GM23338 (cell line): ENCODE data around the gene ADCK2. TPM values are rescaled to one million over a fixed set of nuclear protein-coding genes. Genes with fewer than 3 reads are reported as not detected.

Source experiments
- ATAC-seq: fragments of 200-7000 bp; cut with Tn5 transposase; 3 replicates; pipeline ENCODE4 v1.9.1; 2020
- DNase-seq: peaks from one replicate; pipeline ENCODE4 v3.0.0-alpha.2; 2015; ENCODE audit warnings: low spot score
- H2AFZ ChIP-seq: fragments of 200-600 bp; sonication (generic); 2 replicates; pipeline ENCODE4 v1.8.0; 2016; ENCODE audit warnings: antibody characterized with exemption, mild to moderate bottlenecking, moderate library complexity
- H3F3A ChIP-seq: fragments of 200-600 bp; sonication (generic); replicated peaks from 2 replicates; pipeline ENCODE4 v1.8.0; 2017; ENCODE audit warnings: antibody characterized with exemption, mixed run types, low read depth
- H3K27ac ChIP-seq: fragments of 200-600 bp; sonication (generic); 2 replicates; pipeline ENCODE4 v1.6.1; 2016; ENCODE audit warnings: low read depth
- H3K27me3 ChIP-seq: fragments of 200-600 bp; sonication (generic); 2 replicates; pipeline ENCODE4 v1.8.0; 2016; ENCODE audit warnings: mild to moderate bottlenecking, mixed run types, moderate library complexity; ENCODE audit not compliant: insufficient read depth
- H3K36me3 ChIP-seq: fragments of 200-600 bp; sonication (generic); 2 replicates; pipeline ENCODE4 v1.8.0; 2016; ENCODE audit warnings: mild to moderate bottlenecking; ENCODE audit not compliant: insufficient read depth
- H3K4me1 ChIP-seq: fragments of 200-600 bp; sonication (generic); 2 replicates; pipeline ENCODE4 v1.8.0; 2016; ENCODE audit warnings: mild to moderate bottlenecking, moderate library complexity; ENCODE audit not compliant: insufficient read depth
- H3K4me2 ChIP-seq: fragments of 200-600 bp; sonication (generic); 2 replicates; pipeline ENCODE4 v1.7.1; 2017; ENCODE audit warnings: mixed run types
- H3K4me3 ChIP-seq: fragments of 200-600 bp; sonication (generic); 2 replicates; pipeline ENCODE4 v1.6.1; 2016; ENCODE audit warnings: mixed run types
- H3K79me2 ChIP-seq: fragments of 200-600 bp; sonication (generic); replicated peaks from 2 replicates; pipeline ENCODE4 v1.8.0; 2017; ENCODE audit warnings: mild to moderate bottlenecking; ENCODE audit not compliant: insufficient read depth
- H3K9me2 ChIP-seq: fragments of 200-600 bp; sonication (generic); 2 replicates; pipeline ENCODE4 v1.8.0; 2017; ENCODE audit not compliant: insufficient read depth
- H4K20me1 ChIP-seq: fragments of 200-600 bp; sonication (generic); replicated peaks from 2 replicates; pipeline ENCODE4 v1.8.0; 2017; ENCODE audit warnings: mild to moderate bottlenecking; ENCODE audit not compliant: insufficient read depth
- H3K27ac Mint-ChIP-seq: 2 replicates; pipeline ENCODE4 v1.8.0; 2020; ENCODE audit warnings: inconsistent platforms, mild to moderate bottlenecking, moderate library complexity, mixed read lengths
- H3K27me3 Mint-ChIP-seq: 3 replicates; pipeline ENCODE4 v1.8.0; 2022; ENCODE audit warnings: low read depth, mild to moderate bottlenecking, moderate library complexity, mixed read lengths, inconsistent platforms; ENCODE audit not compliant: insufficient read depth, poor library complexity
- H3K36me3 Mint-ChIP-seq: 3 replicates; pipeline ENCODE4 v1.8.0; 2021; ENCODE audit warnings: low read depth, mild to moderate bottlenecking, inconsistent platforms, moderate library complexity, mixed read lengths
- H3K4me1 Mint-ChIP-seq: 3 replicates; pipeline ENCODE4 v1.8.0; 2020; ENCODE audit warnings: mild to moderate bottlenecking, inconsistent platforms, mixed read lengths
- H3K4me3 Mint-ChIP-seq: 3 replicates; pipeline ENCODE4 v1.8.0; 2021; ENCODE audit warnings: moderate library complexity, mild to moderate bottlenecking, inconsistent platforms, mixed read lengths
- H3K9me3 Mint-ChIP-seq: 3 replicates; pipeline ENCODE4 v1.8.0; 2020; ENCODE audit warnings: moderate library complexity, mild to moderate bottlenecking, inconsistent platforms, mixed read lengths
- CREB1 ChIP-seq: fragments of 250-450 bp; sonication (Bioruptor Pico); IDR thresholded peaks from 2 replicates; pipeline ENCODE4 v1.5.0; 2020; ENCODE audit warnings: low read depth, mild to moderate bottlenecking, moderate library complexity
- CTCF ChIP-seq, 2 experiments: fragments of 200-600 bp in 1 of 2; sonication (generic) in 1 of 2; conservative IDR thresholded peaks; 2 replicates each; pipeline versions ENCODE4 v1.5.1 to v1.6.1; 2016 to 2017; ENCODE audit warnings: antibody characterized with exemption in 2 of 2, low read depth in 2 of 2, mild to moderate bottlenecking in 2 of 2, moderate library complexity in 1 of 2
- EZH2 ChIP-seq: fragments of 200-600 bp; sonication (generic); IDR thresholded peaks from one replicate; pipeline ENCODE4 v1.8.0; 2017; ENCODE audit warnings: antibody characterized with exemption, mild to moderate bottlenecking, low read depth; ENCODE audit not compliant: unreplicated experiment
- NANOG ChIP-seq: IDR thresholded peaks from 2 replicates; pipeline ENCODE4 v1.6.1; 2016; ENCODE audit warnings: antibody characterized with exemption, borderline replicate concordance
- STAT1 ChIP-seq: IDR thresholded peaks from one replicate; pipeline ENCODE4 v1.6.1; 2016; ENCODE audit warnings: antibody characterized with exemption; ENCODE audit not compliant: unreplicated experiment
- polyA plus RNA-seq: library from polyadenylated mRNA; unstranded; fragments of >200 nt; fragmentation: Nextera tagmentation; extraction: Ambion mirVana; gene quantifications from 2 replicates; pipeline ENCODE4 v1.2.1, GENCODE V29; 2016
- total RNA-seq: library from RNA; depleted of rRNA; stranded (reverse); fragments of >200 nt; shearing (Covaris generic); gene quantifications from 2 replicates; pipeline ENCODE4 v1.2.3, GENCODE V29; 2014
- TF ChIP-seq, protein P1 (sequence below): fragments of 250-450 bp; sonication (Bioruptor Pico); IDR thresholded peaks from 2 replicates; pipeline ENCODE4 v1.5.0; 2020; ENCODE audit warnings: mild to moderate bottlenecking, moderate library complexity
- TF ChIP-seq, protein P2 (sequence below): IDR thresholded peaks from one replicate; pipeline ENCODE4 v1.6.1; 2018; ENCODE audit warnings: antibody characterized with exemption; ENCODE audit not compliant: unreplicated experiment

Gene ADCK2
- total and polyA plus RNA-seq, 2 experiments from 2014 or later = 4.7 to 14.4 TPM

- Mint-ChIP-seq H3K4me1 (peaks cover 10% of the 10 kb centered on the region; the same call in 2 of the 3 replicates), H3K36me3 (peaks cover 11% of the 10 kb centered on the region; the same call in 2 of the 3 replicates)
Measured at GRCh38 chr7:140744005-140744404, 71.3 kb downstream of the ADCK2 start.

More at GRCh38 chr7:140744005-140744404, 71.3 kb downstream of the ADCK2 start:
- no peak overlapping the region for H3K4me3 Mint-ChIP-seq
- Histone ChIP-seq H3K36me3 (no peaks in the 10 kb centered on the region), H3K9me2 (no peaks in the 10 kb centered on the region), H4K20me1 (no peaks in the 10 kb centered on the region), H3K27ac (no peak overlapping the region), H2AFZ (no peak overlapping the region), H3K79me2 (no peaks in the 10 kb centered on the region), H3K27me3 (no peaks in the 10 kb centered on the region), H3K4me1 (peaks cover 9% of the 10 kb centered on the region; the same call in 1 of the 2 replicates), H3K4me3 (no peak overlapping the region), H3F3A (no peaks in the 10 kb centered on the region), H3K4me2 (no peak overlapping the region)
- no peak overlapping the region for H3K27ac Mint-ChIP-seq
- ATAC-seq (no peak), DNase-seq (no peak)
- TF ChIP-seq, protein P1, sequence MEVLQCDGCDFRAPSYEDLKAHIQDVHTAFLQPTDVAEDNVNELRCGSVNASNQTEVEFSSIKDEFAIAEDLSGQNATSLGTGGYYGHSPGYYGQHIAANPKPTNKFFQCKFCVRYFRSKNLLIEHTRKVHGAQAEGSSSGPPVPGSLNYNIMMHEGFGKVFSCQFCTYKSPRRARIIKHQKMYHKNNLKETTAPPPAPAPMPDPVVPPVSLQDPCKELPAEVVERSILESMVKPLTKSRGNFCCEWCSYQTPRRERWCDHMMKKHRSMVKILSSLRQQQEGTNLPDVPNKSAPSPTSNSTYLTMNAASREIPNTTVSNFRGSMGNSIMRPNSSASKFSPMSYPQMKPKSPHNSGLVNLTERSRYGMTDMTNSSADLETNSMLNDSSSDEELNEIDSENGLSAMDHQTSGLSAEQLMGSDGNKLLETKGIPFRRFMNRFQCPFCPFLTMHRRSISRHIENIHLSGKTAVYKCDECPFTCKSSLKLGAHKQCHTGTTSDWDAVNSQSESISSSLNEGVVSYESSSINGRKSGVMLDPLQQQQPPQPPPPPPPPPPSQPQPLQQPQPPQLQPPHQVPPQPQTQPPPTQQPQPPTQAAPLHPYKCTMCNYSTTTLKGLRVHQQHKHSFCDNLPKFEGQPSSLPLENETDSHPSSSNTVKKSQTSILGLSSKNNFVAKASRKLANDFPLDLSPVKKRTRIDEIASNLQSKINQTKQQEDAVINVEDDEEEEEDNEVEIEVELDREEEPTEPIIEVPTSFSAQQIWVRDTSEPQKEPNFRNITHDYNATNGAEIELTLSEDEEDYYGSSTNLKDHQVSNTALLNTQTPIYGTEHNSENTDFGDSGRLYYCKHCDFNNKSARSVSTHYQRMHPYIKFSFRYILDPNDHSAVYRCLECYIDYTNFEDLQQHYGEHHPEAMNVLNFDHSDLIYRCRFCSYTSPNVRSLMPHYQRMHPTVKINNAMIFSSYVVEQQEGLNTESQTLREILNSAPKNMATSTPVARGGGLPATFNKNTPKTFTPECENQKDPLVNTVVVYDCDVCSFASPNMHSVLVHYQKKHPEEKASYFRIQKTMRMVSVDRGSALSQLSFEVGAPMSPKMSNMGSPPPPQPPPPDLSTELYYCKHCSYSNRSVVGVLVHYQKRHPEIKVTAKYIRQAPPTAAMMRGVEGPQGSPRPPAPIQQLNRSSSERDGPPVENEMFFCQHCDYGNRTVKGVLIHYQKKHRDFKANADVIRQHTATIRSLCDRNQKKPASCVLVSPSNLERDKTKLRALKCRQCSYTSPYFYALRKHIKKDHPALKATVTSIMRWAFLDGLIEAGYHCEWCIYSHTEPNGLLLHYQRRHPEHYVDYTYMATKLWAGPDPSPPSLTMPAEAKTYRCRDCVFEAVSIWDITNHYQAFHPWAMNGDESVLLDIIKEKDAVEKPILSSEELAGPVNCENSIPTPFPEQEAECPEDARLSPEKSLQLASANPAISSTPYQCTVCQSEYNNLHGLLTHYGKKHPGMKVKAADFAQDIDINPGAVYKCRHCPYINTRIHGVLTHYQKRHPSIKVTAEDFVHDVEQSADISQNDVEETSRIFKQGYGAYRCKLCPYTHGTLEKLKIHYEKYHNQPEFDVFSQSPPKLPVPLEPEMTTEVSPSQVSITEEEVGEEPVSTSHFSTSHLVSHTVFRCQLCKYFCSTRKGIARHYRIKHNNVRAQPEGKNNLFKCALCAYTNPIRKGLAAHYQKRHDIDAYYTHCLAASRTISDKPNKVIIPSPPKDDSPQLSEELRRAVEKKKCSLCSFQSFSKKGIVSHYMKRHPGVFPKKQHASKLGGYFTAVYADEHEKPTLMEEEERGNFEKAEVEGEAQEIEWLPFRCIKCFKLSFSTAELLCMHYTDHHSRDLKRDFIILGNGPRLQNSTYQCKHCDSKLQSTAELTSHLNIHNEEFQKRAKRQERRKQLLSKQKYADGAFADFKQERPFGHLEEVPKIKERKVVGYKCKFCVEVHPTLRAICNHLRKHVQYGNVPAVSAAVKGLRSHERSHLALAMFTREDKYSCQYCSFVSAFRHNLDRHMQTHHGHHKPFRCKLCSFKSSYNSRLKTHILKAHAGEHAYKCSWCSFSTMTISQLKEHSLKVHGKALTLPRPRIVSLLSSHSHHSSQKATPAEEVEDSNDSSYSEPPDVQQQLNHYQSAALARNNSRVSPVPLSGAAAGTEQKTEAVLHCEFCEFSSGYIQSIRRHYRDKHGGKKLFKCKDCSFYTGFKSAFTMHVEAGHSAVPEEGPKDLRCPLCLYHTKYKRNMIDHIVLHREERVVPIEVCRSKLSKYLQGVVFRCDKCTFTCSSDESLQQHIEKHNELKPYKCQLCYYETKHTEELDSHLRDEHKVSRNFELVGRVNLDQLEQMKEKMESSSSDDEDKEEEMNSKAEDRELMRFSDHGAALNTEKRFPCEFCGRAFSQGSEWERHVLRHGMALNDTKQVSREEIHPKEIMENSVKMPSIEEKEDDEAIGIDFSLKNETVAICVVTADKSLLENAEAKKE (CRISPR knock-in tag) = no peak
- TF ChIP-seq EZH2 (no peak), CREB1 (CRISPR knock-in tag) (no peak), CTCF (conservative IDR thresholded peaks at IDR 0.05; ENCODE audit: low read depth in 2 of 2) (no peak), NANOG (no peak), STAT1 (no peak)
- TF ChIP-seq, protein P2, sequence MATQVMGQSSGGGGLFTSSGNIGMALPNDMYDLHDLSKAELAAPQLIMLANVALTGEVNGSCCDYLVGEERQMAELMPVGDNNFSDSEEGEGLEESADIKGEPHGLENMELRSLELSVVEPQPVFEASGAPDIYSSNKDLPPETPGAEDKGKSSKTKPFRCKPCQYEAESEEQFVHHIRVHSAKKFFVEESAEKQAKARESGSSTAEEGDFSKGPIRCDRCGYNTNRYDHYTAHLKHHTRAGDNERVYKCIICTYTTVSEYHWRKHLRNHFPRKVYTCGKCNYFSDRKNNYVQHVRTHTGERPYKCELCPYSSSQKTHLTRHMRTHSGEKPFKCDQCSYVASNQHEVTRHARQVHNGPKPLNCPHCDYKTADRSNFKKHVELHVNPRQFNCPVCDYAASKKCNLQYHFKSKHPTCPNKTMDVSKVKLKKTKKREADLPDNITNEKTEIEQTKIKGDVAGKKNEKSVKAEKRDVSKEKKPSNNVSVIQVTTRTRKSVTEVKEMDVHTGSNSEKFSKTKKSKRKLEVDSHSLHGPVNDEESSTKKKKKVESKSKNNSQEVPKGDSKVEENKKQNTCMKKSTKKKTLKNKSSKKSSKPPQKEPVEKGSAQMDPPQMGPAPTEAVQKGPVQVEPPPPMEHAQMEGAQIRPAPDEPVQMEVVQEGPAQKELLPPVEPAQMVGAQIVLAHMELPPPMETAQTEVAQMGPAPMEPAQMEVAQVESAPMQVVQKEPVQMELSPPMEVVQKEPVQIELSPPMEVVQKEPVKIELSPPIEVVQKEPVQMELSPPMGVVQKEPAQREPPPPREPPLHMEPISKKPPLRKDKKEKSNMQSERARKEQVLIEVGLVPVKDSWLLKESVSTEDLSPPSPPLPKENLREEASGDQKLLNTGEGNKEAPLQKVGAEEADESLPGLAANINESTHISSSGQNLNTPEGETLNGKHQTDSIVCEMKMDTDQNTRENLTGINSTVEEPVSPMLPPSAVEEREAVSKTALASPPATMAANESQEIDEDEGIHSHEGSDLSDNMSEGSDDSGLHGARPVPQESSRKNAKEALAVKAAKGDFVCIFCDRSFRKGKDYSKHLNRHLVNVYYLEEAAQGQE = no peak
- no peaks in the 10 kb centered on the region for H3K27me3 Mint-ChIP-seq
- H3K9me3 Mint-ChIP-seq = no peaks in the 10 kb centered on the region
